Neural cell (in vitro differentiated cells): ENCODE results near the gene STT3B. TPM values are rescaled to one million over a fixed set of nuclear protein-coding genes. Genes with fewer than 3 reads are reported as not detected.

Experiments
- H2AFZ ChIP-seq: fragments of 200-600, 300-800 bp; sonication (generic), shearing (Covaris generic); 2 replicates; pipeline ENCODE4 v1.6.0; 2014; ENCODE audit warnings: low read depth, mild to moderate bottlenecking, antibody characterized with exemption, low read length, moderate library complexity
- H3F3A ChIP-seq: fragments of 200-600 bp; shearing (Covaris generic); 2 replicates; pipeline ENCODE4 v1.6.1; 2016; ENCODE audit warnings: mild to moderate bottlenecking, moderate library complexity, mixed read lengths, antibody characterized with exemption, low read length; ENCODE audit not compliant: insufficient read depth, poor library complexity, severe bottlenecking
- H3K27ac ChIP-seq: fragments of 200-600, 300-800 bp; sonication (generic), shearing (Covaris generic); 2 replicates; pipeline ENCODE4 v1.5.1; 2014; ENCODE audit warnings: mild to moderate bottlenecking, low read length, moderate library complexity
- H3K27me3 ChIP-seq: fragments of 300-800, 200-600 bp; sonication (generic), shearing (Covaris generic); 2 replicates; pipeline ENCODE4 v1.6.0; 2014; ENCODE audit warnings: mild to moderate bottlenecking, low read depth, low read length, moderate library complexity; ENCODE audit not compliant: insufficient read depth
- H3K36me3 ChIP-seq: fragments of 300-800, 200-600 bp; sonication (generic), shearing (Covaris generic); 2 replicates; pipeline ENCODE4 v1.5.1; 2014; ENCODE audit warnings: mild to moderate bottlenecking, antibody characterized with exemption, low read length, moderate library complexity; ENCODE audit not compliant: insufficient read depth
- H3K4me2 ChIP-seq: fragments of 300-800, 200-600 bp; sonication (generic), shearing (Covaris generic); 2 replicates; pipeline ENCODE4 v1.6.0; 2014; ENCODE audit warnings: mild to moderate bottlenecking, low read length
- H3K4me3 ChIP-seq: fragments of 300-800, 200-600 bp; sonication (generic), shearing (Covaris generic); 2 replicates; pipeline ENCODE4 v1.5.1; 2014; ENCODE audit warnings: mild to moderate bottlenecking, low read length, moderate library complexity
- H3K79me2 ChIP-seq: fragments of 200-600 bp; shearing (Covaris generic); replicated peaks from 2 replicates; pipeline ENCODE4 v1.6.0; 2014; ENCODE audit warnings: mild to moderate bottlenecking, low read length, moderate library complexity; ENCODE audit not compliant: insufficient read depth
- H3K9ac ChIP-seq: fragments of 300-800, 200-600 bp; sonication (generic), shearing (Covaris generic); 2 replicates; pipeline ENCODE4 v1.6.1; 2016; ENCODE audit warnings: mild to moderate bottlenecking, low read length, mixed read lengths
- H3K9me2 ChIP-seq: fragments of 200-600 bp; shearing (Covaris generic); 2 replicates; pipeline ENCODE4 v1.6.1; 2016; ENCODE audit warnings: mild to moderate bottlenecking, low read length, mixed read lengths; ENCODE audit not compliant: insufficient read depth
- H3K9me3 ChIP-seq: fragments of 200-600, 300-800 bp; sonication (generic), shearing (Covaris generic); 2 replicates; pipeline ENCODE4 v1.6.1; 2016; ENCODE audit warnings: mild to moderate bottlenecking, mixed run types, low read length, moderate library complexity, mixed read lengths
- H4K20me1 ChIP-seq: fragments of 200-600 bp; shearing (Covaris generic); 2 replicates; pipeline ENCODE4 v1.6.1; 2016; ENCODE audit warnings: mild to moderate bottlenecking, mixed run types; ENCODE audit not compliant: insufficient read depth
- EP300 ChIP-seq: fragments of 450-650 bp; conservative IDR thresholded peaks from 2 replicates; pipeline ENCODE4 v1.6.1; 2014; ENCODE audit warnings: antibody characterized with exemption, mild to moderate bottlenecking, moderate library complexity; ENCODE audit not compliant: poor library complexity, severe bottlenecking
- EZH2 ChIP-seq: fragments of 200-600, 300-800 bp; shearing (Covaris generic), sonication (generic); IDR thresholded peaks from 2 replicates; pipeline ENCODE4 v1.6.1; 2014; ENCODE audit warnings: antibody characterized with exemption, low read length, borderline replicate concordance, mild to moderate bottlenecking; ENCODE audit not compliant: insufficient read depth, poor library complexity, severe bottlenecking
- MXI1 ChIP-seq: fragments of 450-650 bp; conservative IDR thresholded peaks from 2 replicates; pipeline ENCODE4 v1.6.1; 2014; ENCODE audit warnings: antibody characterized with exemption, mild to moderate bottlenecking; ENCODE audit not compliant: poor library complexity, severe bottlenecking
- POLR2AphosphoS5 ChIP-seq: IDR thresholded peaks from 2 replicates; pipeline ENCODE4 v1.6.1; 2012
- RAD21 ChIP-seq: fragments of 450-650 bp; conservative IDR thresholded peaks from 2 replicates; pipeline ENCODE4 v1.6.1; 2014; ENCODE audit warnings: antibody characterized with exemption, mild to moderate bottlenecking, moderate library complexity
- SMC3 ChIP-seq: fragments of 450-650 bp; conservative IDR thresholded peaks from 2 replicates; pipeline ENCODE4 v1.6.1; 2014; ENCODE audit warnings: antibody characterized with exemption, mild to moderate bottlenecking, moderate library complexity; ENCODE audit not compliant: poor library complexity
- TAF1 ChIP-seq: IDR thresholded peaks from 2 replicates; pipeline ENCODE4 v1.6.1; 2012; ENCODE audit warnings: low read depth
- polyA plus RNA-seq: library from polyadenylated mRNA; depleted of rRNA; stranded (reverse); fragments of >200 nt; gene quantifications from 2 replicates; pipeline ENCODE4 v1.2.3, GENCODE V29; 2014
- TF ChIP-seq, protein P1 (sequence below): IDR thresholded peaks from 2 replicates; pipeline ENCODE4 v1.6.1; 2012; ENCODE audit warnings: borderline replicate concordance
- TF ChIP-seq, protein P2 (sequence below): fragments of 450-650 bp; IDR thresholded peaks from 2 replicates; pipeline ENCODE4 v1.5.1; 2014; ENCODE audit warnings: antibody characterized with exemption, mild to moderate bottlenecking, moderate library complexity; ENCODE audit not compliant: poor library complexity, severe bottlenecking

Gene STT3B
- polyA plus RNA-seq, 1 donor from 2014 or later, result 100 TPM

DNA sequence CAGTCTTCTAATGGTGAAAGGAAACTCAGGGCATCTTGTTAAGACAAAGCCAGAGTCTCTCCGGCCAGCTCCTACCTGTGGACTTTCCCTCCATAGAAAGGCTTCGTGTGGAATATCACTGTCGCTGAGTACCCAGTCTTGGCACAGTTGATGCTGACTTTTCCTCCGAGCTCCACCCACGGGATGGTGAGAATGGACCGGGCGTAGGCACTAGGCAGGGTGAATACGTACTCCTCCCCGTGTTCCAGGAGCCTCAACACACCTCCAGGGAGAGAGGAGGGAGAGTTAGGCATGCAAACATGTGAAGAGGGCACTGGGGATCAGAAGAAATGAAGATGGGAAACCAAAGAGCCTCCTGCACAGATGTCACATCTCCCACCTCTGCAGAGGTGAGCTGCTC lies 138.0 kb downstream of the STT3B start:
- H3F3A ChIP-seq, result no peaks in the 10 kb centered on the region
- H3K9me2 ChIP-seq, result no peaks in the 10 kb centered on the region
- TF ChIP-seq SMC3 (no peak), TAF1 (no peak), POLR2AphosphoS5 (no peak), RAD21 (no peak), MXI1 (no peak), EP300 (no peak), EZH2 (no peak)
- TF ChIP-seq, protein P1, sequence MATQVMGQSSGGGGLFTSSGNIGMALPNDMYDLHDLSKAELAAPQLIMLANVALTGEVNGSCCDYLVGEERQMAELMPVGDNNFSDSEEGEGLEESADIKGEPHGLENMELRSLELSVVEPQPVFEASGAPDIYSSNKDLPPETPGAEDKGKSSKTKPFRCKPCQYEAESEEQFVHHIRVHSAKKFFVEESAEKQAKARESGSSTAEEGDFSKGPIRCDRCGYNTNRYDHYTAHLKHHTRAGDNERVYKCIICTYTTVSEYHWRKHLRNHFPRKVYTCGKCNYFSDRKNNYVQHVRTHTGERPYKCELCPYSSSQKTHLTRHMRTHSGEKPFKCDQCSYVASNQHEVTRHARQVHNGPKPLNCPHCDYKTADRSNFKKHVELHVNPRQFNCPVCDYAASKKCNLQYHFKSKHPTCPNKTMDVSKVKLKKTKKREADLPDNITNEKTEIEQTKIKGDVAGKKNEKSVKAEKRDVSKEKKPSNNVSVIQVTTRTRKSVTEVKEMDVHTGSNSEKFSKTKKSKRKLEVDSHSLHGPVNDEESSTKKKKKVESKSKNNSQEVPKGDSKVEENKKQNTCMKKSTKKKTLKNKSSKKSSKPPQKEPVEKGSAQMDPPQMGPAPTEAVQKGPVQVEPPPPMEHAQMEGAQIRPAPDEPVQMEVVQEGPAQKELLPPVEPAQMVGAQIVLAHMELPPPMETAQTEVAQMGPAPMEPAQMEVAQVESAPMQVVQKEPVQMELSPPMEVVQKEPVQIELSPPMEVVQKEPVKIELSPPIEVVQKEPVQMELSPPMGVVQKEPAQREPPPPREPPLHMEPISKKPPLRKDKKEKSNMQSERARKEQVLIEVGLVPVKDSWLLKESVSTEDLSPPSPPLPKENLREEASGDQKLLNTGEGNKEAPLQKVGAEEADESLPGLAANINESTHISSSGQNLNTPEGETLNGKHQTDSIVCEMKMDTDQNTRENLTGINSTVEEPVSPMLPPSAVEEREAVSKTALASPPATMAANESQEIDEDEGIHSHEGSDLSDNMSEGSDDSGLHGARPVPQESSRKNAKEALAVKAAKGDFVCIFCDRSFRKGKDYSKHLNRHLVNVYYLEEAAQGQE, result no peak
- TF ChIP-seq, protein P2, sequence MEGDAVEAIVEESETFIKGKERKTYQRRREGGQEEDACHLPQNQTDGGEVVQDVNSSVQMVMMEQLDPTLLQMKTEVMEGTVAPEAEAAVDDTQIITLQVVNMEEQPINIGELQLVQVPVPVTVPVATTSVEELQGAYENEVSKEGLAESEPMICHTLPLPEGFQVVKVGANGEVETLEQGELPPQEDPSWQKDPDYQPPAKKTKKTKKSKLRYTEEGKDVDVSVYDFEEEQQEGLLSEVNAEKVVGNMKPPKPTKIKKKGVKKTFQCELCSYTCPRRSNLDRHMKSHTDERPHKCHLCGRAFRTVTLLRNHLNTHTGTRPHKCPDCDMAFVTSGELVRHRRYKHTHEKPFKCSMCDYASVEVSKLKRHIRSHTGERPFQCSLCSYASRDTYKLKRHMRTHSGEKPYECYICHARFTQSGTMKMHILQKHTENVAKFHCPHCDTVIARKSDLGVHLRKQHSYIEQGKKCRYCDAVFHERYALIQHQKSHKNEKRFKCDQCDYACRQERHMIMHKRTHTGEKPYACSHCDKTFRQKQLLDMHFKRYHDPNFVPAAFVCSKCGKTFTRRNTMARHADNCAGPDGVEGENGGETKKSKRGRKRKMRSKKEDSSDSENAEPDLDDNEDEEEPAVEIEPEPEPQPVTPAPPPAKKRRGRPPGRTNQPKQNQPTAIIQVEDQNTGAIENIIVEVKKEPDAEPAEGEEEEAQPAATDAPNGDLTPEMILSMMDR, result no peak
- no peaks in the 10 kb centered on the region for H3K9me3 ChIP-seq
- no peaks in the 10 kb centered on the region for H3K27me3 ChIP-seq
- H4K20me1 ChIP-seq, result no peaks in the 10 kb centered on the region
- H3K9ac ChIP-seq, result no peak overlapping the region
- no peaks in the 10 kb centered on the region for H3K79me2 ChIP-seq
- H3K36me3 ChIP-seq, result no peaks in the 10 kb centered on the region
- no peak overlapping the region for H3K27ac ChIP-seq
- H3K4me3 ChIP-seq, result no peak overlapping the region
- no peak overlapping the region for H2AFZ ChIP-seq
- no peak overlapping the region for H3K4me2 ChIP-seq

DNA sequence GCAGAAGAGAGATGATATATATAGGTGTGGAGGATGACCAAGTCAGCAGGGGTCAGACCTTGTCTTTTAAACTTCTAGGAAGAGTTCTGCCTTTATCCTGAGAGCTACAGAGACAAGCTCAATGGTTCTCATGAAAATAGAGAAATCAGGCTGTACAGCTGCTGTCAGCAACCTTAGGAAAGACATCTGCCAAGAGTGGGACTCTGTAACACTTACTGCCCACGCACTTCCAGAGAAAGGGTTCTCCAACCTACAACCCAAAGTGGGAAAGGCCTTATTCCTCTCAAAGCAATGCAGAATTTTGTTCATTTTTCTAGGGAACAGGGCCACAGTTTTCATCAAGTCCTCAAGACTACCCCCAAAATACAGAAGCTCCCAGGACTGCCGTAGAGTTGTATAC lies 138.7 kb downstream of the STT3B start:
- no peak for TF ChIP-seq SMC3
- no peak for TF ChIP-seq EZH2
- TF ChIP-seq RAD21, result no peak
- TF ChIP-seq EP300, result no peak
- no peak for TF ChIP-seq TAF1
- TF ChIP-seq, protein P1, result no peak
- no peak for TF ChIP-seq POLR2AphosphoS5
- TF ChIP-seq MXI1, result no peak
- TF ChIP-seq, protein P2, result no peak
- H3K9me3 ChIP-seq, result no peaks in the 10 kb centered on the region
- no peaks in the 10 kb centered on the region for H3K36me3 ChIP-seq
- H3K4me2 ChIP-seq, result no peak overlapping the region
- no peaks in the 10 kb centered on the region for H3F3A ChIP-seq
- H3K4me3 ChIP-seq, result no peak overlapping the region
- no peak overlapping the region for H3K9ac ChIP-seq
- no peak overlapping the region for H2AFZ ChIP-seq
- H3K27ac ChIP-seq, result no peak overlapping the region
- no peaks in the 10 kb centered on the region for H3K27me3 ChIP-seq
- no peaks in the 10 kb centered on the region for H3K9me2 ChIP-seq
- H3K79me2 ChIP-seq, result no peaks in the 10 kb centered on the region
- H4K20me1 ChIP-seq, result no peaks in the 10 kb centered on the region
